Stimulated activated CD8-positive, alpha-beta memory T cell treated with anti-CD3 and anti-CD28 coated beads, Interleukin-2, amount 100 ng/mL, for 48 hours (primary cell): Measurements from ENCODE around the gene MYCBP2.
"Not testable (repeated sequence)": the region's sequence is repeated elsewhere in the genome, so short reads cannot be mapped to it uniquely, and the experiment has no call there.

Experiments used
- DNase-seq, 2 donors: peaks; one replicate each; pipeline ENCODE4 v3.0.0-alpha.2; 2020; ENCODE audit warnings: low read depth in 2 of 2

The MYCBP2 gene

GRCh38 chr13:77033717-77034302, 293.1 kb downstream of the MYCBP2 start:
- DNase-seq = no peak

- no peak for DNase-seq
These were observed 295.1 kb downstream of the MYCBP2 start for GRCh38 chr13:77031656-77032243.

- no peak for DNase-seq
These were observed 297.5 kb downstream of the MYCBP2 start for GRCh38 chr13:77029436-77029835.

DNA sequence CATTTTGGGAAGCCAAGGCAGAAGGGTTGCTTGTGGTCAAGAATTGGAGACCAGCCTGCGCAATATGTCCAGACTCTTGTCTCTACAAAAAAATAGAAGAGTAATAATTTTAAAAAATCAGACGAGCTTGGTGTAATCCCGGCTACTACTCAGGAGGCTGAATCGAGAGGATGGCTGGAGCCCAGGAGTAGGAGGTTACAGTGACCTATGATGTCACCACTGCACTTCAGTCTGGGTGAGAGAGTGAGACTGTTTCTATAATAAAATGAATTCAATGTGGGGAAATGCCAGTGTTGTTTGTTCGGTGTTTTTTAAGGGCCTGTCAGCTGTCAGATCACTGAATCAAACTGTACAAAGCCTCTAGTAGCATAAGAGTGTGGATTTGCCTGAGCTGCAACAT, 298.7 kb downstream of the MYCBP2 start:
- no peak for DNase-seq

DNA sequence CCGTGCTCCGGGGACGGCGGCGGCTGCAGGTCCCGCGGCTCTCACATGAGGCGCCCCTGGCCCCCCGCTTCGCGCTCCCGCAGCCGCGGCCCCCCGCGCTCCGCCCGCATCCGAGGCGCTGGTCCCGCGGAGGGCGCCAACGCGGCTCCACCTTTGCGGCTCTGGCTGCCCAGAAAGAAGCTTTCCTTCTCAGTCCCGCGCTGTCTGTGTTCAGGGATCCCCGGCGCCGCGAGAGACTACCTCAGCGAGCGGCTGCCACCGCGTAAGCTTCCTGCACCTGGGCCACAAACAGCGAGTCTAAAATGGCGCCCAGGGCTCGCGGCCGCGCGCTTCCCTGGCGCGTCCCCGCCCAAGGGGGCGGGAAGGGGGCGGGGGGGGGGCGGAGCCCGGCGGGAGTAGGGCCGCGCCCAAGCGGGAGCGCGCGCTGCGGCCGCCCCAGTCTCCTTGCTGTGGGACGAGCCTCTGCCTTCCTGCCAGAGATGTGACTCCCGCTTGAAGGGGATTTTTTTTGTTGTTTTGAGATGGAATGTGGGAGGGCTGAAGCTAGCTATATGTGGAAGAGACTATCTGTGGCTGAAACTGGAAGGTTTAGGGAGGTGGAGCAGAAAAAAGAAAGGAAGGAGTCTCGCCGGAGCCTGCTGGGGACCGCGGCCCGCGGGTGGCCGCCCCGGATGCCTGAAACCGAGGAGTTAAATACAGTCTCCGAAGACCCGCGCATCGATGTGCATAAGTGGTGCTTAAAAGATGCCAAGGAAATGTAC, 299.9 kb downstream of the MYCBP2 start, which contains the start of gene FBXL3:
Gene FBXL3, minus strand, starts transcription at position 299 of the 761 bp plus-strand sequence. CDS start 5,299 bp downstream, outside the sequence.
- peak; percentile 63 to 71 for DNase-seq

DNA sequence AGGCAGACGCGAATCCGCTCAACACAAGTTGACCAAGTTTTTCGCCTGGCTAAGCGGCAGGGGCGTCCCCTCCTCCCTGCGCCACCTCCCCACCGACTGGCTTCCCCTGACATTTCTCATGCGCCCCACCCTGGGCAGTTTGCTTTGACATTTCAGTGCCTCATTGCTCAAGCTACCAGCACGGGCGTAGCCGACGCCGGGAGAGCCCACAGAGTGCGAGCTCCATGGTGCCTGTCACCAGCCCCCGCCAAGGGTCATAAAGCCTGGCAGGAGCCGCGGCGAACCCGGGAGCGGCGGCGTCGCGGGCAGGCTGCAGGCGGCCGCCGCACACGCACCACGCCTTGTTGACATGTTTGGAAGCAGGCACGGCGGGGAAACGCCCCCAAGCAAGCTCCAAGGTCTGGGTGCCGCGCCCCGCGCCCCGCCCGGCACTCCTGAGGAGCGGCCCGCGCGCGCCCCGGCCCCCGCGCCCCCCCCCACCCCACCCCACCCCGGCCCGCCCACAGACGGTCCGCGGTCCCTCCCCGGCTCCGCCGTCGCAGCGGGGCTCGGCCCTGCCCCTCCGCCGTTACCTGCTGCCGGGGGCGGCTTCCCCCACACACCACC, 300.5 kb downstream of the MYCBP2 start:
- peak; percentile 58 to 63 for DNase-seq

- DNase-seq = no peak
These were observed 304.6 kb downstream of the MYCBP2 start for GRCh38 chr13:77022341-77022740.

GRCh38 chr13:77019756-77020155, 307.1 kb downstream of the MYCBP2 start:
- no peak for DNase-seq

GRCh38 chr13:77016888-77017623, 309.8 kb downstream of the MYCBP2 start:
- no peak for DNase-seq

- DNase-seq = no peak
These were observed 310.6 kb downstream of the MYCBP2 start for GRCh38 chr13:77016251-77016812.

- no peak for DNase-seq
These were observed 311.8 kb downstream of the MYCBP2 start for GRCh38 chr13:77014906-77015685.

DNA sequence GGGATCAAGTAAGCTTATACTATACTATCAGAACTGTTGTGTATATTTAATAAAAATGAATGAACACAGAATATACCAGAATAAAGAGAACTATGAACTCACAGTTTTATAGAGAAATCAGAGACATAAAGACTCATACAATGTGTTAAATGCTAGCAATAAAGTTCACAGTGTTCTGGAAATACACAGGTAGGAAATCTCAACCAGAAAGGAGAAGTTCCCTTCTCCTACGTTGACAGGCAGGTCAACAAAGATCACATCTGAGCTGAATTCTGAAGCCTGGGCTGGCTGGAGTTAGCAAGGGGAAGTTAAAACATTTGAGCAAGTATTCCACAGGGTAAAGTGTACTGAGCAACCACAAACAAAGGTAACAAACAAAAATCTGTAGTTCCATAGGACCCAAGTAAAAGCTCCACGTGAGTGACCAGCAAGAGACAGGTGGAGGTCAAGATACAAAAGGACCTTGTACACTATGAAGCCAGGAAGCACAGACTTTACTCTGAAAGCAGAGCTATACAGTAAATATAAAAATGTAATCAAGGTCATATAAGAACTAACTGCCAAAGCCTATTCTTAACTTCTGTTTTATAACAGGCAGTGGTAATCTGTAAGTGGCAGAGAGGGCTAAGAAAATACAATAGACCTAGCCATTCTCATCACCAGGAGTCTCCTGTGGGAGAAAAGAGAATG, 312.9 kb downstream of the MYCBP2 start:
- DNase-seq = no peak

- not testable (repeated sequence) for DNase-seq
These were observed 317.2 kb downstream of the MYCBP2 start for GRCh38 chr13:77009719-77010118.

GRCh38 chr13:77009011-77009410, 317.9 kb downstream of the MYCBP2 start:
- no peak for DNase-seq

DNA sequence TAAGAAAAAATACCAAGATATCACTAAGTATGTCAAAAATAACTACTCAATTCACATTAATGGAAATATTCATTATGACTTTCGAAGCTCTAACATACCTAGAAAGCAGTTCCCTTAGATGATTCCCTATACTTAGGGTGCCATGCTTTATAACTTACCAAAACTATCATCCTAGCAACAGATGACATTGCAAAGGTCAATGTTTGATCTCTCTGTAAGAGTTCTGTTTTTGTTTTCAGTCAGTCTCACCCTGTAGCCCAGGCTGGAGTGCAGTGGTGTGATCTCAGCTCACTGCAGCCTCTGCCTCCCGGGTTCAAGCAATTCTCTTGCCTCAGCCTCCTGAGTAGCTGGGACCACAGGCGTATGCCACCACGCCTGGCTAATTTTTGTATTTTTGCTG, 318.6 kb downstream of the MYCBP2 start:
- not testable (repeated sequence) for DNase-seq

- no peak for DNase-seq
These were observed 324.2 kb downstream of the MYCBP2 start for GRCh38 chr13:77002590-77003190.

- no peak for DNase-seq
These were observed 324.8 kb downstream of the MYCBP2 start for GRCh38 chr13:77001963-77002587.

DNA sequence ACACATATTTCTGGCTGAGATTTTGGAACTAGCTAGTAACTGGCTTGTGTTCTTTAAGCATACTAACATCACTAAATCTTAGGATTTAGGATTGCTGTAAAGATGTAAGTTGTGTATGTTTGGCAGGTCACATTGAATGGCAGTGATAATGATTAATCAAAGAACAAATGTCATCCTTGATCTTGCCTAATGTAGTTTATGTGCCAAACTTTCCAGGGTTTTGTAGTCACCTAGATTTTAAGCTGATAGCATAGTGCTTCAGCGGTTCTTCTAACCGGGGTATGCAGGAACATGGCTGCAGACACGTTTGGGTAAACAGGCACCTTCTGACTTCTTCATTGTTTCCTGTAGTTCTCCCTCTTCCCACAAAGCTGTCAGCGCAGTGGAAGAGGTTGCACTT, 325.4 kb downstream of the MYCBP2 start:
- no peak for DNase-seq

DNA sequence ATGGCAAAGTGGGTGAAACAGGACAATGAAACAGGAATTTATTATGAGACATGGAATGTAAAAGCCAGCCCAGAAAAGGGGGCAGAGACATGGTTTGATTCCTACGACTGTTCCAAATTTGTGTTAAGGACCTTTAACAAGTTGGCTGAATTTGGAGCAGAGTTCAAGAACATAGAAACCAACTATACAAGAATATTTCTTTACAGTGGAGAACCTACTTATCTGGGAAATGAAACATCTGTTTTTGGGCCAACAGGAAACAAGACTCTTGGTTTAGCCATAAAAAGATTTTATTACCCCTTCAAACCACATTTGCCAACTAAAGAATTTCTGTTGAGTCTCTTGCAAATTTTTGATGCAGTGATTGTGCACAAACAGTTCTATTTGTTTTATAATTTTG, 326.4 kb downstream of the MYCBP2 start:
- DNase-seq = no peak
